Activated T-helper 17 cell treated with anti-CD3 and anti-CD28 coated beads, Interleukin-2, amount 50 U/mL, for 72 hours (primary cell): ENCODE data around the gene DNAJB8. TPM values are rescaled to one million over a fixed set of nuclear protein-coding genes. Genes with fewer than 3 reads are reported as not detected.

Source experiments
- ATAC-seq: fragments of 150-1000 bp; cut with Tn5 transposase; replicated peaks from 2 replicates; pipeline ENCODE4 v1.10.0; 2021; ENCODE audit warnings: mild to moderate bottlenecking, moderate library complexity
- H3K27ac Mint-ChIP-seq: one replicate; pipeline ENCODE4 v1.8.0; 2022; ENCODE audit warnings: mixed read lengths
- H3K27me3 Mint-ChIP-seq: one replicate; pipeline ENCODE4 v1.8.0; 2022; ENCODE audit warnings: mixed read lengths
- H3K36me3 Mint-ChIP-seq: one replicate; pipeline ENCODE4 v1.8.0; 2022; ENCODE audit warnings: low read depth, mild to moderate bottlenecking, mixed read lengths
- H3K4me1 Mint-ChIP-seq: one replicate; pipeline ENCODE4 v1.8.0; 2022; ENCODE audit warnings: mixed read lengths
- H3K4me3 Mint-ChIP-seq: one replicate; pipeline ENCODE4 v1.8.0; 2022; ENCODE audit warnings: mild to moderate bottlenecking, mixed read lengths
- H3K9me3 Mint-ChIP-seq: one replicate; pipeline ENCODE4 v1.8.0; 2022; ENCODE audit warnings: mixed read lengths
- total RNA-seq, 2 donors: library from RNA; stranded (reverse); gene quantifications; one replicate each; pipeline ENCODE4 v1.2.3, GENCODE V29; 2022

Gene DNAJB8
- total RNA-seq, 2 donors from 2014 or later, result not detected

DNA sequence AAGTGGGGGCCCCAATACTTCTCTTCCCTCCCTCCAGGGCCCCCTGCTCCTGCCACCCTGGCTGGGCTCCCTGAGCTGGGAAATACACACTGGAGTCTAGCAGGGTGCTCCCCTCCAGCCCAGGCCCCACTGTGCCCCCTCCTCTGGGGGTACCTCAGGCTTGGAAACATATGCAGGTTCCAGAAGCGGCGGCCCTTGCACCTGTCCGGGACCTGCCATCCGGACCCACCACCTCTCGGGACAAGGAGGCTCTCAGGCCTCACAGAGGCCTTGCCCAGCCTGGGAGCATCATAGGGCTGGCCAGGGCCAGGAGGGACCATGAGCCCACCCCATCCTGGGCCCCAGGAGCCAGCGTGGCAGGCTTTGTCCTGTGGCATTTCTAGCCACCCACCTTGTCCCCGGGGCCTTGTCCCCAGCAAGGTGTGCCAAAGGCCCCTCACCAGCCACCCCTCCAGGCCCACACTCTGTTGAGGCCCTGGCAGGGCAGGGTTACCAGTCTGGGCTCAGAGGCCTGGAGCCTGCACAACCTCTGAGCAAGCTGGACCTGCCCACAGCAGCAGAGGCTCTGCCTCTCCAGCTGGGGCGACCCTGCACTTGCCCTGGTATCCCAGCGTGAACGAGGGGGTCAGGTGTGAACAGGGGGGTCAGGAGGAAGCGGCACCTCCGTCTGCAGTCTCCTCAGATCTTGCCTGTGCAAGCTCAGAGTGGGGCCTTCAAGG, 45.8 kb downstream of the DNAJB8 start:
- no peak for ATAC-seq
- Mint-ChIP-seq H3K27ac (no peak overlapping the region), H3K4me3 (no peak overlapping the region), H3K27me3 (no peaks in the 10 kb centered on the region), H3K36me3 (no peaks in the 10 kb centered on the region), H3K9me3 (no peaks in the 10 kb centered on the region), H3K4me1 (no peaks in the 10 kb centered on the region)

- ATAC-seq, result no peak
- H3K4me1 Mint-ChIP-seq, result no peaks in the 10 kb centered on the region
- no peaks in the 10 kb centered on the region for H3K27me3 Mint-ChIP-seq
- no peaks in the 10 kb centered on the region for H3K9me3 Mint-ChIP-seq
- H3K36me3 Mint-ChIP-seq, result no peaks in the 10 kb centered on the region
- no peak overlapping the region for H3K27ac Mint-ChIP-seq
- no peak overlapping the region for H3K4me3 Mint-ChIP-seq
These were observed 46.4 kb downstream of the DNAJB8 start for GRCh38 chr3:128420289-128420688.

- no peak overlapping the region for H3K4me3 Mint-ChIP-seq
- no peak overlapping the region for H3K27ac Mint-ChIP-seq
- no peaks in the 10 kb centered on the region for H3K9me3 Mint-ChIP-seq
- peaks cover 5% of the 10 kb centered on the region for H3K4me1 Mint-ChIP-seq
- no peaks in the 10 kb centered on the region for H3K36me3 Mint-ChIP-seq
- no peaks in the 10 kb centered on the region for H3K27me3 Mint-ChIP-seq
- no peak for ATAC-seq
These were observed 47.4 kb downstream of the DNAJB8 start for GRCh38 chr3:128419311-128419710.

- Mint-ChIP-seq H3K36me3 (no peaks in the 10 kb centered on the region), H3K9me3 (no peaks in the 10 kb centered on the region), H3K4me3 (no peak overlapping the region), H3K27ac (no peak overlapping the region), H3K27me3 (no peaks in the 10 kb centered on the region), H3K4me1 (peaks cover 5% of the 10 kb centered on the region)
- no peak for ATAC-seq
These were observed 47.8 kb downstream of the DNAJB8 start for GRCh38 chr3:128418900-128419299.

DNA sequence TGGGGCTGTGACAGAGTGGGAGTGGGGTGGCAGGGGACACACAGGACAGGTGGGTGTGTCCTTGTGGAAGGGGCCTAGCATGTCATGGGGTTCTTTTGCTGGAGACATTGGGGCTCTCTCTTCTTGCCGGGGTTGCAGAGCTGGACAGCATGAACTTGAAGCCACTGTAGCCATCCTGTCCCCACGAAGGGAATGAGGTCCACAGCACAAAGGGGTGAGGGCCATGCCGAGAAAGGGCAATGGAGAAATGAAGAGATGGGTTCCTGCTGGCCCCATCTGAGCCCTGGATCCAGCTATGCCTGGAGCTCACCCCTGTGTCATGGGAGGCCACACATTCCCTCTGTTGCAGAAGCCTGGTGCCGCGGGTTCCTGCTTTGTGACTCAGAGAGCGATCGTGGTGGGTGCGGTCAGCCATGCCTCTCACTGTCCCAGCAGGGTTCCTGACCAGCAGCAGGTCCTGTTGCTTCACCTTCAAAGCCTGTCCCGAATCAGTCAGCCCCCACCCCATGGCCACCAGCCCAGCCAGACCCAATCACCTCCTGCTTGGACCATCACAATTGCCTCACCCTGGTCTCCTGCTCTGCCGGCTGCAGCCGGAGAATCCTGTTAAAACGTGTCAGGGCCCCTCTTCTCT, 50.0 kb downstream of the DNAJB8 start:
- H3K27ac Mint-ChIP-seq, result no peak overlapping the region

DNA sequence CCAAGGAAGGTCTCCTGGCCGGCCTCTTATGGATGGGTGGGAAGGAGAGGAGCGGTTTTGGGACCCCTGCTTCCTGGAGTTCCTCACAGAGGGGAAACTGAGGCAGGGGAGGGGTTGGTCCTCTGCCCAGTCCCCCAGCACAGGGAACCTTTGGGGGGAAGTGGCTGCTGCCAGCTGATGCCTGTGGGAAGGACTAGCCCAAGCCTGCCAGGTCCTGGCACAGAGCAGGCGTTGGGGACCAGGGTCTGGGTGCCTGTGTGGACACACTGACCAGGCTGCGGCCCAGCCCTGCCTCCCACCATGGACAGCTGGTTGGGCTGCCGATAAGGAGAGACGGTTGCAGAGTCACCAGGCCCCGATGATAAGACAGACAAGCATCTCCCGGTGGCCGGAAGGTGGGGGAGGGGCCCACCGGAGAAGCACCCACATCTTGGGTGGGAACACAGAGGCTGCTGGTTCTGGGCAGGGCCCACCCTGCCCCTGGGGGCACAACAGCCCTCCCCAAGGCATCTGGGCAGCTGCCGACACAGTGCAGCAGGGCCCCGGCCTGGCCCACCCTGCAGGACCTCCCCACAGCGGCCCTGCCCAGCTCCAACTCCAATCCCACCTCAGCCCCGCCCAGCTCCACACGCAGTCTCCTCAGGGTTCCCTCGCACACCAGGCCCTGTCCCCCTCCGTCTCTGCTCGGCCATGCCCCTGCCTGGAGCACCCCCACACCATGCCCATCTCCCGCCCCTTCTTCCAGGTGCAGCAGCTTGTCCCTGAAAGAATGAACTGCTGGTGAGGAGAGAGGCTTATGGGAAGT, 50.7 kb downstream of the DNAJB8 start:
- no peak for ATAC-seq
- Mint-ChIP-seq H3K4me3 (no peak overlapping the region), H3K27ac (no peak overlapping the region), H3K27me3 (no peaks in the 10 kb centered on the region), H3K4me1 (peaks cover 5% of the 10 kb centered on the region), H3K9me3 (no peaks in the 10 kb centered on the region), H3K36me3 (no peaks in the 10 kb centered on the region)

More for the DNA sequence above, 50.0 kb downstream of the DNAJB8 start:
- Mint-ChIP-seq H3K36me3 (no peaks in the 10 kb centered on the region), H3K9me3 (no peaks in the 10 kb centered on the region), H3K4me1 (peaks cover 5% of the 10 kb centered on the region), H3K4me3 (no peak overlapping the region), H3K27me3 (no peaks in the 10 kb centered on the region)
- no peak for ATAC-seq

DNA sequence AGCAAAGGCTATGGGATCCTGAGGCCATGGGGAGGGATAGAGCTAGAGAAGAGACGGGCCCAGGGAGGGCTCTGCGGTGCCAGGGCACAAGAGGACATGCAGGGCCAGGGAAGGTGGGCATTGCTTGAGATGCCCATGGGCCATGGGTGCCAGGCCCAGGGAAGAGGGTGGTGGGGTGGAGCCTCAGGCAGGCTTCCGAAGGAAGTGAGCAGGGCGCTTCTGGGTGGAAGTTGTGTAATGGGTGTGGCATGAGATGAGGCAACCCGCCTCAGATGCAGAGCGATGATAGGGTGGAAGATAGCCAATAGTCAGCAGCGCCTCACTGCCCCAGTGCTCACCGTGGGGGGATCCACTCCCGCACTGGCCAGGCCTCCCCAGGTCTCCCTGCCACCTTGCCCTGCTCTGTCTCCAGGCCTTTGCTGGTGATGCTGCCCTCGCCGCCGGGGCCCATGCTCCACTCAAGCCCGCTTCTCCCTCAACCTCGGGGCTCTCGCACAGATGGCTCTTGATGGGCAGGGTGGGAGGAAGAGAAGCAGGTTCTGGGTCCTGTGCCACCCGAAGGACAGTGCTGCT, 51.4 kb downstream of the DNAJB8 start:
- H3K27ac Mint-ChIP-seq, result no peak overlapping the region
- no peak for ATAC-seq
- H3K4me1 Mint-ChIP-seq, result peaks cover 5% of the 10 kb centered on the region
- no peaks in the 10 kb centered on the region for H3K9me3 Mint-ChIP-seq
- H3K27me3 Mint-ChIP-seq, result no peaks in the 10 kb centered on the region
- H3K4me3 Mint-ChIP-seq, result no peak overlapping the region
- H3K36me3 Mint-ChIP-seq, result no peaks in the 10 kb centered on the region

- Mint-ChIP-seq H3K9me3 (no peaks in the 10 kb centered on the region), H3K4me3 (no peak overlapping the region), H3K27me3 (no peaks in the 10 kb centered on the region), H3K4me1 (peaks cover 5% of the 10 kb centered on the region), H3K36me3 (no peaks in the 10 kb centered on the region), H3K27ac (no peak overlapping the region)
- ATAC-seq, result no peak
These were observed 53.1 kb downstream of the DNAJB8 start for GRCh38 chr3:128413413-128414205.

DNA sequence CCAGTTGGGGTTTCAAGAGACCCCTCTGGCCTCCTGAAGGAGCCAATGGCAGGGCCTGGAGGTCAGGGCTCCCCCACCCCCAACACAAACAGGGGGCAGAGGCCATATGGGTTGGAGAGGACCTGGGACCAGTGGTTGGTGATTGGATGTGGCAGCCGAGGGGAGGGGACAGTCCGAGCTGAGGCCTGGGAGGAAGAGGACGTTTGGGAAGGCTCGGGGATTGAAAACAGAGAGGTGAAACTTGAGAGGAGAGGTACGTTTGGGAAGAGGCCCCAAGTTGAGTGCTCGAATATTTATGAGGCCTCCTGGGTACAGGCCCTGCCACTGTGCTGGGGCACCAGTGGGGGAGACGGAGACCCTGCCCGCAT, 53.7 kb downstream of the DNAJB8 start:
- no peaks in the 10 kb centered on the region for H3K9me3 Mint-ChIP-seq

More for the DNA sequence above, 53.7 kb downstream of the DNAJB8 start:
- Mint-ChIP-seq H3K4me3 (no peak overlapping the region), H3K27ac (no peak overlapping the region), H3K36me3 (no peaks in the 10 kb centered on the region), H3K27me3 (no peaks in the 10 kb centered on the region), H3K4me1 (peaks cover 5% of the 10 kb centered on the region)
- no peak for ATAC-seq

Other genes with a start within 250 kb of the DNAJB8 start
- gene GATA2, start 26.3 kb upstream of the DNAJB8 start, total RNA-seq, result 1 to 10 TPM in 1 of 2 donors, under 1 TPM in 1; 0.17 to 1.1 TPM
- 100 to 1,000 TPM; 106 to 179 TPM for gene RPN1, start 183.9 kb upstream of the DNAJB8 start, total RNA-seq